Measurements from ENCODE around the gene HOXB4. TPM values are rescaled to one million over a fixed set of nuclear protein-coding genes. Genes with fewer than 3 reads are reported as not detected.
A peak's percentile ranks its signal among the peaks of the same experiment; 100 is the strongest.

The HOXB4 gene
- total RNA-seq, 1 donor from 2014 or later, result 39.2 TPM

DNA sequence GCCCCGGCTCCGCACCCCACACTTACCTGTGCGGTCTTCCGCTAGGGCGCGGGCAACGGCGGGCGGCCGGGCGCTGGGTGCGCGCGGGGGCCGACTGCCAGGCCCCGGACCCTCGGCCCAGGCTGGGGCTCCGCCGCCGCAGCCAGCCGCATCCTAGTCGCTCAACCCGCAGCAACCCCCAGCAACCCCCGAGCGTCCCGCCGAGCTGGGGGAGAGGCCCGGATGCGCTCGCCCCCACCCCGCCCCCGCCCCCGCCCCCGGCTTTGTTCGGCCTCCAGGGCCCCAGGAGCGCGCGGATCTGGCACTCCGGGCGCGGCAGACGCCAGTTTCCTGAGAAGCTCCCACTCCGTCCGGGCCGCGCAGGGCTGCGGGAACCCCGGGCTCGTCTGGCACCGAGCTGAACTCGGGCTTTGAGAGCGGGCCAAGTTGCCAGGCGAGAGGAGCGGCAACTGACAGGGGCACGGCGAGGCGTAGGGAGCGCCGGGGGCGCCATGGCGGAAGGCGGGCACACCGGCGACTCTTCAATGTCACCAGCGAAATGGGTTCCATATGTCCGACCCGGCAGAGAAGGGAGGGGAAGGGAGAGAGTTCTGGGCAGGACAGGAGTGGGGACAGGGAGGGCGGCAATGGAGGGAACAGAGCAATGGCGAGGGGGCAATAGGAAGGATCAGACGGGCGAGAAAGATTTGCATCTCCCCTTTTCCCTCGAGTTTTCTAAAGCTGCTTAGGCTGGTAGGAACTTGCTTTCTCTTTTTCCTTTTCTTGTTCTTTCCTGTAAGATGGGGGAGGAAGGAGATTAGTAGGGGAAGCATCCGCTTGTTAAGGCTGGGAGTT lies 13.7 kb downstream of the HOXB4 start:
- Mint-ChIP-seq H3K4me1 (peaks cover 49% of the 10 kb centered on the region), H3K4me3 (no peak overlapping the region), H3K9me3 (no peaks in the 10 kb centered on the region), H3K36me3 (peaks cover 4% of the 10 kb centered on the region), H3K27me3 (ENCODE audit: low read depth) (no peaks in the 10 kb centered on the region), H3K27ac (no peak overlapping the region)
- no peak for TF ChIP-seq CTCF (IDR thresholded peaks at IDR 0.05; ENCODE audit: unreplicated experiment)
- DNase-seq (ENCODE audit: low spot score in 2 of 2, unreplicated experiment in 2 of 2), result no peak

DNA sequence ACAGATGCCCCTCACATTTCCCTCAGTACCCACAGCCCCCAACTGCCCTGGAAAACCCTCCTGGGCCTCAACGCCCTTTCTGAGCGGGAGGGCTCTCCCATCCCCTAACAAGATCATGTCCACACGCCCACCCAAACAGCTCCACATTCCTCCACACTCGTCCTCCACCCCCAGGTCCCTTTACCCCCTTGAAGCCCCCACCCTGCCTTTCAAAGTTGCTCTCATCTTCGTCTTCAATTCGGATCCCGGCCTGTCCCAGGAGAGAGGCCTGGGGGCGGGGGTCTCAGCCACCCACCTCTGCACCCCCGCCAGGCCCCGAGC lies 14.3 kb downstream of the HOXB4 start:
- Mint-ChIP-seq H3K4me3 (peak overlapping the region; percentile 66), H3K27me3 (ENCODE audit: low read depth) (no peaks in the 10 kb centered on the region)

DNA sequence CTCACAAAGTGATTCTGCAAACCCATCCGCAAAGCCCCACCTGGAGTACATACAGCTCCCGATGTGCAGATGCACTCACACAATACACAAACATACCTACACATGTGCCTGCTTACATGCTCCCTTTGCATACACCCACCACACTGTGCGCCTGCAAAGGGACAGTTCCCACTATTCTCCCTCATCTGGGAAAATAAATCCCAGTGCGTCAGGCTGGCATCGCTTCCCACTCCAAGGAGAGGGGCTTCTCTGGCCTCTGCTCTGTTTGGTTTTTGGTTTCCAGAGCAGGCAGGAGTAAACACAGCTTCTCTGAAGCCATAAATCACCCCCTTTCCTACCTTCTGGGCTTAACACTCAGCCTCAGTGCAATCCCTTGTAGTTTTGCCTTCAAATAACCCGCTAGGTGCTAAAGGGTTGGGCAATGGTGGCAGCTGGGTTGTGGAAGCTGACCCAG lies 14.7 kb downstream of the HOXB4 start:
- Mint-ChIP-seq H3K4me3 (peak overlapping the region; percentile 66), H3K36me3 (peaks cover 4% of the 10 kb centered on the region), H3K27me3 (ENCODE audit: low read depth) (no peaks in the 10 kb centered on the region), H3K27ac (peak overlapping the region; percentile 98), H3K4me1 (peaks cover 53% of the 10 kb centered on the region), H3K9me3 (no peaks in the 10 kb centered on the region)
- no peak for TF ChIP-seq CTCF (IDR thresholded peaks at IDR 0.05; ENCODE audit: unreplicated experiment)
- no peak for DNase-seq (ENCODE audit: low spot score in 2 of 2, unreplicated experiment in 2 of 2)

More for the DNA sequence above, 14.3 kb downstream of the HOXB4 start:
- TF ChIP-seq CTCF (IDR thresholded peaks at IDR 0.05; ENCODE audit: unreplicated experiment), result no peak
- DNase-seq (ENCODE audit: low spot score in 2 of 2, unreplicated experiment in 2 of 2), result no peak
- Mint-ChIP-seq H3K4me1 (peaks cover 49% of the 10 kb centered on the region), H3K9me3 (no peaks in the 10 kb centered on the region), H3K36me3 (peaks cover 4% of the 10 kb centered on the region), H3K27ac (peak overlapping the region; percentile 98)

GRCh38 chr17:48562934-48563333 lies 15.2 kb downstream of the HOXB4 start:
- Mint-ChIP-seq H3K4me1 (peaks cover 58% of the 10 kb centered on the region), H3K9me3 (no peaks in the 10 kb centered on the region), H3K27me3 (ENCODE audit: low read depth) (no peaks in the 10 kb centered on the region), H3K4me3 (peak overlapping the region; percentile 66), H3K27ac (peak overlapping the region; percentile 98), H3K36me3 (peaks cover 4% of the 10 kb centered on the region)
- no peak for TF ChIP-seq CTCF (IDR thresholded peaks at IDR 0.05; ENCODE audit: unreplicated experiment)
- no peak for DNase-seq (ENCODE audit: low spot score in 2 of 2, unreplicated experiment in 2 of 2)

GRCh38 chr17:48561884-48562810 lies 16.0 kb downstream of the HOXB4 start:
- peak overlapping the region; percentile 98 for H3K27ac Mint-ChIP-seq
- H3K4me1 Mint-ChIP-seq, result peaks cover 65% of the 10 kb centered on the region
- no peaks in the 10 kb centered on the region for H3K9me3 Mint-ChIP-seq
- peaks cover 4% of the 10 kb centered on the region for H3K36me3 Mint-ChIP-seq
- DNase-seq (ENCODE audit: low spot score in 2 of 2, unreplicated experiment in 2 of 2), result no peak
- no peaks in the 10 kb centered on the region for H3K27me3 Mint-ChIP-seq (ENCODE audit: low read depth)
- peak overlapping the region; percentile 66 for H3K4me3 Mint-ChIP-seq
- no peak for TF ChIP-seq CTCF (IDR thresholded peaks at IDR 0.05; ENCODE audit: unreplicated experiment)
